ENCODE results near the gene FOXP3.

DNA sequence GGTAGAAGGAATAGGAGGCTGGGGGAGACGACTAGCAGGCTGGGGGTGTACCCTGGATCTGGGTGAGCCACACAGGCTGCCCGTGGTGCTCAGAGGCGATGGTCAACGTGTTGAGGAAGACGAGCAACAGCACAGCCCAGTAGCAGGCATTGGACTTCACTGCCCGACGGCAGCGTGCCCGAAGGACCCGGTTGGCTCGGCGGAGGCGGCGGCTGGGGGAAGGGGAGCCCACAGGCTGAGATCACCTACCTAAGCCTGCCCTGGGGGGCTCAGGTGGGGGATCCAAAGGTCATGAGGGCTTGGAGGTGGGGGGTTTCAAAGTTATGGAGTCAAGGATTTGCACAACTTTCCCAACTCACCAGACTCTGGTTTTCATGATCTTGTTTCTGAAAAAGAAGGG lies 38.7 kb downstream of the FOXP3 start:
- TF ChIP-seq, protein P1, sequence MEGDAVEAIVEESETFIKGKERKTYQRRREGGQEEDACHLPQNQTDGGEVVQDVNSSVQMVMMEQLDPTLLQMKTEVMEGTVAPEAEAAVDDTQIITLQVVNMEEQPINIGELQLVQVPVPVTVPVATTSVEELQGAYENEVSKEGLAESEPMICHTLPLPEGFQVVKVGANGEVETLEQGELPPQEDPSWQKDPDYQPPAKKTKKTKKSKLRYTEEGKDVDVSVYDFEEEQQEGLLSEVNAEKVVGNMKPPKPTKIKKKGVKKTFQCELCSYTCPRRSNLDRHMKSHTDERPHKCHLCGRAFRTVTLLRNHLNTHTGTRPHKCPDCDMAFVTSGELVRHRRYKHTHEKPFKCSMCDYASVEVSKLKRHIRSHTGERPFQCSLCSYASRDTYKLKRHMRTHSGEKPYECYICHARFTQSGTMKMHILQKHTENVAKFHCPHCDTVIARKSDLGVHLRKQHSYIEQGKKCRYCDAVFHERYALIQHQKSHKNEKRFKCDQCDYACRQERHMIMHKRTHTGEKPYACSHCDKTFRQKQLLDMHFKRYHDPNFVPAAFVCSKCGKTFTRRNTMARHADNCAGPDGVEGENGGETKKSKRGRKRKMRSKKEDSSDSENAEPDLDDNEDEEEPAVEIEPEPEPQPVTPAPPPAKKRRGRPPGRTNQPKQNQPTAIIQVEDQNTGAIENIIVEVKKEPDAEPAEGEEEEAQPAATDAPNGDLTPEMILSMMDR (IDR thresholded peaks at IDR 0.05) = no peak
- TF ChIP-seq, protein P2, sequence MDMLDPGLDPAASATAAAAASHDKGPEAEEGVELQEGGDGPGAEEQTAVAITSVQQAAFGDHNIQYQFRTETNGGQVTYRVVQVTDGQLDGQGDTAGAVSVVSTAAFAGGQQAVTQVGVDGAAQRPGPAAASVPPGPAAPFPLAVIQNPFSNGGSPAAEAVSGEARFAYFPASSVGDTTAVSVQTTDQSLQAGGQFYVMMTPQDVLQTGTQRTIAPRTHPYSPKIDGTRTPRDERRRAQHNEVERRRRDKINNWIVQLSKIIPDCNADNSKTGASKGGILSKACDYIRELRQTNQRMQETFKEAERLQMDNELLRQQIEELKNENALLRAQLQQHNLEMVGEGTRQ (CRISPR knock-in tag; IDR thresholded peaks at IDR 0.05) = no peak
- TF ChIP-seq MXD4 (CRISPR knock-in tag; IDR thresholded peaks at IDR 0.05; ENCODE audit: borderline replicate concordance) (no peak), NR2C2 (CRISPR knock-in tag; IDR thresholded peaks at IDR 0.05) (no peak), RELA (CRISPR knock-in tag; IDR thresholded peaks at IDR 0.05; ENCODE audit: borderline replicate concordance) (no peak), JUN (CRISPR knock-in tag; IDR thresholded peaks at IDR 0.05) (no peak), SOX15 (CRISPR knock-in tag; IDR thresholded peaks at IDR 0.05) (no peak), NR3C1 (CRISPR knock-in tag; conservative IDR thresholded peaks at IDR 0.05; ENCODE audit: low read depth) (no peak)
- TF ChIP-seq, protein P3, sequence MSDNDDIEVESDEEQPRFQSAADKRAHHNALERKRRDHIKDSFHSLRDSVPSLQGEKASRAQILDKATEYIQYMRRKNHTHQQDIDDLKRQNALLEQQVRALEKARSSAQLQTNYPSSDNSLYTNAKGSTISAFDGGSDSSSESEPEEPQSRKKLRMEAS (CRISPR knock-in tag; IDR thresholded peaks at IDR 0.05) = no peak

All from WTC11 (cell line).